ENCODE data around the gene CTAGE6.
"Not testable (repeated sequence)": the region's sequence is repeated elsewhere in the genome, so short reads cannot be mapped to it uniquely, and the experiment has no call there.

The CTAGE6 gene

DNA sequence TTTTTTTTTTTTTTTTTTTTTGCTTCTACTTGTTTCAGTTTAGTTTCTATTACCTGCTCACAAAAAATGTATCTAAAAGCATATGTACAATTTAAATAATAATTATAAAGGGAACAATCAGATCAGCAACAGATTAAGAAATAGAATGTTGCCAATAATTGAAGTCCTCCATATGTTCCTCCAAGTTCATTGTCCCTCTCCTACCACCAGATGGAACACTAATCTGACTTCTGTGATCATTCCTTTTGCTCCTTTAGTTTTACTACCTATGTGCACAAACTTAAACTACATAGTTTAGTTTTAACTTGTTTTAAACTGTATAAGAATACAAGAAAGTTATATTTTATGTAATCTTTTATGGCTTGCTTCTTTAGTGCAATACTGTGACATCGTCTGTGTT is 5.6 kb upstream of the CTAGE6 start:
- H3K27me3 ChIP-seq (ENCODE audit: control insufficient read depth, insufficient read depth, low read length); H3K27ac ChIP-seq (ENCODE audit: low read length); H3K4me3 ChIP-seq (ENCODE audit: low read length): not testable (repeated sequence)

DNA sequence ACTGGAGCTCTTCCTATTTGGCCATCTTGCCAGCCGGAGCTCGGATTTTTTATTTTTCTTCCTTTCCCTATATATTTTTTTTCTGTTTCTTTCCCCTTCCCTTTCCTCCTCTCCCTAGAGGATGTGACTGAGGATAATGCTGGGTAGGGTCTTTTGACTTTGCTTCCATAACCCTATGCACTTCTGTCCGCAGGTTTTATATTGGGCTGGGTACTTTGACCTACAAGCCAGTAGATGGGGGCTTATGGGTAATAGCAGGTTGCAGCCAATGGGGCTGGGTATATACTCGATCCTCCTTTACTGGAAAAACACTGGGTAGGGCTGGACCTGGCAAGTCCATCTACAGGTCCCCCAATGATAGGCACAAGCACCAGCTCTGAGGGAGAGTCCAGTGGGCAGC is 12.2 kb downstream of the CTAGE6 start:
- not testable (repeated sequence) for H3K4me3 ChIP-seq (ENCODE audit: low read length); H3K4me1 ChIP-seq (ENCODE audit: control insufficient read depth, low read depth, low read length); H3K9me3 ChIP-seq (ENCODE audit: control insufficient read depth, low read depth, low read length); H3K36me3 ChIP-seq (ENCODE audit: control insufficient read depth, low read depth, low read length); H3K27ac ChIP-seq (ENCODE audit: low read length); H3K27me3 ChIP-seq (ENCODE audit: control insufficient read depth, insufficient read depth, low read length); H3K9ac ChIP-seq (ENCODE audit: low read length)

More for the DNA sequence above, 5.6 kb upstream of the CTAGE6 start:
- H3K9ac ChIP-seq (ENCODE audit: low read length); H3K36me3 ChIP-seq (ENCODE audit: control insufficient read depth, low read depth, low read length); H3K9me3 ChIP-seq (ENCODE audit: control insufficient read depth, low read depth, low read length); H3K4me1 ChIP-seq (ENCODE audit: control insufficient read depth, low read depth, low read length): not testable (repeated sequence)

DNA sequence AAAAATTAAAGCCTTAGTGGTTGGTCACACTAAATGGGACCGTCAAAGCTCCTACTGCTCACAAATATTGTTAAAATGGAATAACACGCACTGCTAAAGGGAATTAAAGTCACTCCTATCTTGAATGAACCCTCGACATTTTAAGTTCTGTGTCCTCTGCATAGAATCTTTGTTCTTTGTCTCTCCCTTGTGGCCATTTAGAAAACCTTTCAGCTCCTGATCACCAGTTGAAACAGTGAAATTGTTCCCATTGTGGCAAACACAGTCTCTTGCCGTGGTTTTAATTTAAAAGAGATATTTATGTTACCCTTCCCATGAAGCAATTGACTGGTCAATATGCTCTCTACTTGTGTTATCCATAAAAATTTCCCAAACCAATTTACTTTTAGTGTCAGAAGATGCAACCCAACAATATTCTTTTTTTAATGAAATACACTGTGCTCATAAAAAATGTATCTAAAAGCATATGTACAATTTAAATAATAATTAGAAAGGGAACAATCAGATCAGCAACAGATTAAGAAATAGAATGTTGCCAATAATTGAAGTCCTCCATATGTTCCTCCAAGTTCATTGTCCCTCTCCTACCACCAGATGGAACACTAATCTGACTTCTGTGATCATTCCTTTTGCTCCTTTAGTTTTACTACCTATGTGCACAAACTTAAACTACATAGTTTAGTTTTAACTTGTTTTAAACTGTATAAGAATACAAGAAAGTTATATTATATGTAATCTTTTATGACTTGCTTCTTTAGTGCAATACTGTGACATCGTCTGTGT is 20.3 kb downstream of the CTAGE6 start:
- not testable (repeated sequence) for H3K9me3 ChIP-seq (ENCODE audit: control insufficient read depth, low read depth, low read length); H3K4me1 ChIP-seq (ENCODE audit: control insufficient read depth, low read depth, low read length); H3K27ac ChIP-seq (ENCODE audit: low read length); H3K36me3 ChIP-seq (ENCODE audit: control insufficient read depth, low read depth, low read length); H3K4me3 ChIP-seq (ENCODE audit: low read length); H3K9ac ChIP-seq (ENCODE audit: low read length); H3K27me3 ChIP-seq (ENCODE audit: control insufficient read depth, insufficient read depth, low read length)

DNA sequence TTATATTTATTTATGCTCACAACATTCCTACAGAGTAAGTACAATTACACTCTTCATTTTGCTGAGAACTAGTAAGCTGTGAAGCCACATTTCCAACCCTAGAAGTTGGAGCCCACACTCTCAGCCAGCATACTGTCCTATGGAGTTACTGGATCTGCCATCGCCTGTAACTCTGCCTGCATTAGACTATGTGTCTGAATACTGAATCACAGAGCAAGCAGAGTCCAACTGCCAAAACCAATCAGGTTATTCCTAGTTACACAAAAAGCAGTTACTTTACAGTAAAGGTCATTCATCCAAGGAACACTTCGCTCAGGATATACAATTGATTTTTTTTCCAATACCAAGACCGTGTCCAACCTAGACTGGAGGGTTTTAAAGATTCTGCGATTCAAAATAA is 21.5 kb downstream of the CTAGE6 start:
- Histone ChIP-seq H3K27me3 (ENCODE audit: control insufficient read depth, insufficient read depth, low read length) (no peaks in the 10 kb centered on the region), H3K36me3 (ENCODE audit: control insufficient read depth, low read depth, low read length) (no peaks in the 10 kb centered on the region), H3K27ac (ENCODE audit: low read length) (no peak overlapping the region), H3K4me3 (ENCODE audit: low read length) (no peak overlapping the region), H3K9ac (ENCODE audit: low read length) (no peak overlapping the region), H3K4me1 (ENCODE audit: control insufficient read depth, low read depth, low read length) (no peaks in the 10 kb centered on the region), H3K9me3 (ENCODE audit: control insufficient read depth, low read depth, low read length) (no peaks in the 10 kb centered on the region)

DNA sequence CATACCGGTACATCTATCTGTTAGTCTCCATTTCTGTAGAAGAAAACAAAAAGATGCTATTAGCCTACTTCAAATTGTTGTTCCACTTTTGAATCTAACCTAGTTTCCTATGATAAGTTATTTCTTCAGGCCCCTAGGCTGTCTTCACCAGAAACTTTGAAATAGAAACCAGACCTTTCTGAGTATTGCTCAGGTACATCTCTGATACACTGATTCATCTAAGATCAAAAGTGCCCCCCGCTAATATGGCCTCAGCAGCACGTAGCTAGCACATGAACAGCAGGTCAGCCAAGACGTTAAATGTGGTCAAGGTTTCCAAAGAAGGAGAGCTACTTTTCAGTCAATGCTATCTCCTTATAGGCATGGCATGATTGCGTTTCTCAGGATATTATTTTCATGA is 23.6 kb downstream of the CTAGE6 start:
- no peak overlapping the region for H3K4me3 ChIP-seq (ENCODE audit: low read length)
- no peaks in the 10 kb centered on the region for H3K4me1 ChIP-seq (ENCODE audit: control insufficient read depth, low read depth, low read length)
- H3K9me3 ChIP-seq (ENCODE audit: control insufficient read depth, low read depth, low read length), result no peaks in the 10 kb centered on the region
- H3K9ac ChIP-seq (ENCODE audit: low read length), result no peak overlapping the region
- no peaks in the 10 kb centered on the region for H3K36me3 ChIP-seq (ENCODE audit: control insufficient read depth, low read depth, low read length)
- H3K27me3 ChIP-seq (ENCODE audit: control insufficient read depth, insufficient read depth, low read length), result no peaks in the 10 kb centered on the region
- H3K27ac ChIP-seq (ENCODE audit: low read length), result no peak overlapping the region

DNA sequence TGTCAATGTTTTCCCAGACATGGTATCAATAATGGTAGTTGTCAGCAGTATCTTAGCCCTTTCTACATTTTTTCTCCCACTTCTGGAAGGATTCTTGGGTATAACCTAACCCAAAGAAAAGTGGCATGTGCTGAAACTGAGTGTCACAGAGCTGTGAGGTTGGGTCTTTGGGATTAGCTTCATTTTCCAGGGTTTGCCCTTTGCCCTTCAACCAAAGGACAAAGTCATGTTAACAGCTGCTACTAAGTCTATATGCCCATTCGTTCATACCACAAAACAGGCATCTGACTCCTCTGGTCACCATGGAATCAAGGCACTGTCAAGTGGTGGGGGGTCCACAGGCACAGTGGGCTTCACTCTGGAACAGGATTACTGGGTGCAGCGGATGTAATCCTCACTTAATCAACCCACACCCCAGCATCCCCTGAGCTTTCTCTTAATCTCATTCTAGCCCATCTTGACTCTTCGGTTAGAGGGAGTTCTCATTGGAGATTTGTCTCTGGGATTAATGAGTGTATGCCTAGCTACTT is 29.1 kb downstream of the CTAGE6 start:
- Histone ChIP-seq H3K27ac (ENCODE audit: low read length) (no peak overlapping the region), H3K36me3 (ENCODE audit: control insufficient read depth, low read depth, low read length) (no peaks in the 10 kb centered on the region), H3K9me3 (ENCODE audit: control insufficient read depth, low read depth, low read length) (no peaks in the 10 kb centered on the region), H3K9ac (ENCODE audit: low read length) (no peak overlapping the region), H3K27me3 (ENCODE audit: control insufficient read depth, insufficient read depth, low read length) (no peaks in the 10 kb centered on the region), H3K4me1 (ENCODE audit: control insufficient read depth, low read depth, low read length) (no peaks in the 10 kb centered on the region), H3K4me3 (ENCODE audit: low read length) (no peak overlapping the region)

DNA sequence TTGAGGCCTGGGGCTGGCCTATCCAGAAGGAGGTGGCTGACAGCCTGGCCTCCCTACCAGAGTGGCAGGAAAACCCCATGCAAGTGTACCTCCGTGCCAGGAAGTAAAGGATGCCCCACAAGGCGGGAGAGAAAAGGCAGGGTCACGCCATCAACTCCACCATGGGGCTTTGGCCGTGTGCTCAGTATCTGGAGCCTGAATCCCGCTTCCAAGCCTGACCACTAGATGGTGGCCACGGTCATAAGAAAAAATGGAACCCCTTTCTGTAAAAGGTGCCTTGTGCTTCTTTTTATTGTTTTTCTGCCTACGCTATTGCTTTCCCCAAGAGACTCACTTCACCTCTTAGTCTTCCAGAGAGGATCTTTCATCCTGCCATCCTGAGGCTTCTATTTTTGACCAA is 29.9 kb downstream of the CTAGE6 start:
- H3K27ac ChIP-seq (ENCODE audit: low read length); H3K4me1 ChIP-seq (ENCODE audit: control insufficient read depth, low read depth, low read length); H3K9ac ChIP-seq (ENCODE audit: low read length); H3K27me3 ChIP-seq (ENCODE audit: control insufficient read depth, insufficient read depth, low read length); H3K4me3 ChIP-seq (ENCODE audit: low read length); H3K9me3 ChIP-seq (ENCODE audit: control insufficient read depth, low read depth, low read length); H3K36me3 ChIP-seq (ENCODE audit: control insufficient read depth, low read depth, low read length): not testable (repeated sequence)

DNA sequence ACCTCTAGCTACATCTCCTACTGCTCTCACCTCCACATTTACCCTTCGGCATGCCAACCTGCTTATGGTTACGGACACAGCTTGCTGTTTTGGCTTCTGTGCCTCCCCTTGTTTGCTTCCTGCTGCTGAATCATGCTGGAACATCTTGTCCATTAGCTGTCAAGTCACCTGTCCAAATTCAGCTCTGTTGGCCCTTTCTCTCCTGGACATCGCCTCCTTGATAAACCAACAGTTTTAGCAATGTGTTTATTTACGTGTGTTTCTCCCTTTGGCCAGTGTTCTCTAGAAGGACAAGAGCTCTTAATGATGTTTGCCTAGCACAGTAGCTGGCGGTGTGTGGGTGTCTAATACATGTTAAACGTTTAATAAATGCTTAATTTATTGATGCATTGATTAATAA is 31.4 kb downstream of the CTAGE6 start:
- not testable (repeated sequence) for H3K27me3 ChIP-seq (ENCODE audit: control insufficient read depth, insufficient read depth, low read length); H3K9ac ChIP-seq (ENCODE audit: low read length); H3K9me3 ChIP-seq (ENCODE audit: control insufficient read depth, low read depth, low read length); H3K27ac ChIP-seq (ENCODE audit: low read length); H3K4me3 ChIP-seq (ENCODE audit: low read length); H3K36me3 ChIP-seq (ENCODE audit: control insufficient read depth, low read depth, low read length); H3K4me1 ChIP-seq (ENCODE audit: control insufficient read depth, low read depth, low read length)

DNA sequence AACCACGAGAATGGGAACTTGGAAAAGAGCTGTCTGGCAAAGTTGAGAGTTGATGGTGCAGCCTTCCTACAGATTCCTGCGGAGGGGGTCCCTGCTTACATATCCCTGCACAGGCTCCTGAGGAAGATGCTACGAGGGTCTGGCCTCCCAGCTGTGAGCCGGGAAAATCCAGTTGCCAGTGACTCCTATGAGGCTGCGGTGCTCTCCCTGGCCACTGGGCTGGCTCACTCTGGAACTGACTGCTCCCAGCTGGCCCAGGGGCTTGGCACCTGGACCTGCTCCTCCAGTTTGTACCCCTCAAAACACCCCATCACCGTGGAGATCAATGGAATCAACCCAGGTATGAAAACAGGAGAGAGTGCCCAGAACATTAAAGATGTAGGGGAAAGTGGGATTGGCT is 37.2 kb downstream of the CTAGE6 start:
- H3K27ac ChIP-seq (ENCODE audit: low read length); H3K4me1 ChIP-seq (ENCODE audit: control insufficient read depth, low read depth, low read length); H3K36me3 ChIP-seq (ENCODE audit: control insufficient read depth, low read depth, low read length); H3K9me3 ChIP-seq (ENCODE audit: control insufficient read depth, low read depth, low read length); H3K27me3 ChIP-seq (ENCODE audit: control insufficient read depth, insufficient read depth, low read length); H3K9ac ChIP-seq (ENCODE audit: low read length); H3K4me3 ChIP-seq (ENCODE audit: low read length): not testable (repeated sequence)

DNA sequence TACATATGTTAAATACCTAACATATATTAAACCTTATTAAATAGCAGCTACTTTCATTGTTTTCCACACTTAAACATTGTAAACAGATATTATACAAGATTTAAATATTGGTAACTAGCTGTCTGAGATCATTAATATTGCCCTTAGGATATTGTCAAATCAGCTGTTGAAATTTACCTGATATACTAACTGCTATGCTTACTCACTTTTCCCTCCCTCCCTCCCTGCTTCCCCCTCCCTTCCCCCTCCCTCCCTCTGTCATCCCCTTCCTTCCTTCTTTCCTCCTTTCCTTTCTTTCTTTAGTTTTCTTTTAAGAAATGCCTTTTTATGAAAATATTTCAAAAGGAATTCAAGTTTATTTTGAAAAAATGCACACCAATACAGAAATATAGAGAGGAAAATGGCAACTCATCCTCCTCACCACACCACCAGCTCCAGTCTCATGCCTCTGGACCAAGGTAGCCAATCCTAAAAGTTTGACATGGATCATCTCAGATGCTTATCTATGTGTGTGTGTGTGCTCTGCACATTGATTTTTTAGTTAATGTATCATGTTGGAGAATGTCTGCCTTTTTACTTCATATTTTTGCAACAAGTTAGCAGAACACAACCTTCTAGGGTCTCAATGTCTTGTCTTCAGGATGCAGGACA is 41.8 kb downstream of the CTAGE6 start:
- H3K4me3 ChIP-seq (ENCODE audit: low read length); H3K27me3 ChIP-seq (ENCODE audit: control insufficient read depth, insufficient read depth, low read length); H3K36me3 ChIP-seq (ENCODE audit: control insufficient read depth, low read depth, low read length); H3K9me3 ChIP-seq (ENCODE audit: control insufficient read depth, low read depth, low read length); H3K27ac ChIP-seq (ENCODE audit: low read length); H3K9ac ChIP-seq (ENCODE audit: low read length); H3K4me1 ChIP-seq (ENCODE audit: control insufficient read depth, low read depth, low read length): not testable (repeated sequence)

DNA sequence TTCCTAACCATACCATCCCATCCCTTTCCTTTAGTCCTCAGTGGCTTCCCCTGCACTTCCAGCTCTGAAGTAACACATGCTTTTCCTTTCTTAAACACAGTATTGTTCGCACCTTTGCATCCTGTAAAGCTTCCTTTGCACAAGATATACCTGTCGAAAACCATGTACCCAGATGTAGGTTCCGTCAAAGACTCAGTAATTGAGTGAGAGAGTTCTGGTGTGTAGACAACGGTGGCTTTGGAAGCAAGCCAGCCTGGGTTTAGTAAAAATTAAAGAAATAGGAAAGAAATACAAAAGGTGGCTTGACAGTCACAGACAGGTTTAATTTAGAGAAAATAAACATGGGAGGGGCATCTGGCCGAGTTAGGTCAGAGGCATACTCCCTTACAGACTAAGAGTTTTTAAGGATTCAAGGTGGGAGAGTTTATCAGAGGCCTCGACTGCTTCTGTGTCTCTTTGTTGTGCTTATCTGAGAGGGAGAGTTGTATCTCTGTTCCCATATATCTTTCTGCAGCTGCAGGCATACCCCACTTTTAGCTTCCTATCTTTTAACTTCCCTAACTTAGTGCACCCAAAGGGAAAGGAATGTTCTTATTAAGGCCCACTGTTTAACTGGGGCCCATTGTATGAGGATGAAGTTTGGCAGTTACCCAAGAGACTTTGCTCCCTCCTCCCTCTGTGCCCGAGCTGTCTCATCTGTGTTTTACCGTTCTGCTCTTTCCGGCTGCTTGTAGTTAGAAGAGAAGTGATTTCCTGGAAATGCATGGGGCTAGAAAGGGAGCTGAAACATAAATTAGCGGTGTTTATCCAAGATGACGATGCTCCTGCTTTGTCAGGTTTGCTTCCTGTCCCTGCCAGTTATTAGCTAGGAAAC is 42.7 kb downstream of the CTAGE6 start:
- H3K4me3 ChIP-seq (ENCODE audit: low read length); H3K27me3 ChIP-seq (ENCODE audit: control insufficient read depth, insufficient read depth, low read length); H3K9me3 ChIP-seq (ENCODE audit: control insufficient read depth, low read depth, low read length); H3K27ac ChIP-seq (ENCODE audit: low read length); H3K4me1 ChIP-seq (ENCODE audit: control insufficient read depth, low read depth, low read length); H3K36me3 ChIP-seq (ENCODE audit: control insufficient read depth, low read depth, low read length); H3K9ac ChIP-seq (ENCODE audit: low read length): not testable (repeated sequence)
